ENCODE results near the gene CAMK1D. TPM values are rescaled to one million over a fixed set of nuclear protein-coding genes. Genes with fewer than 3 reads are reported as not detected.

Gene CAMK1D
- polyA plus RNA-seq, 1 donor (not counting 4 experiments of a cell fraction or from before 2014, with no cell fraction given): 0.76 TPM

- FAIRE-seq (no peak), DNase-seq (ENCODE audit: low read depth, low spot score) (no peak)
- no peak overlapping the region for H3K27ac ChIP-seq (ENCODE audit: control insufficient read depth, insufficient read depth, low read length)
- no peaks in the 10 kb centered on the region for H3K9me1 ChIP-seq (ENCODE audit: control insufficient read depth, extremely low read depth, insufficient read depth, low read length)
- H4K20me1 ChIP-seq (ENCODE audit: control insufficient read depth, extremely low read depth, insufficient read depth, low read length): no peaks in the 10 kb centered on the region
- no peak overlapping the region for H2AFZ ChIP-seq (ENCODE audit: control insufficient read depth, low read length)
- no peaks in the 10 kb centered on the region for H3K36me3 ChIP-seq (ENCODE audit: control insufficient read depth in 2 of 2, extremely low read depth in 1 of 2, insufficient read depth in 2 of 2, low read length in 2 of 2)
- no peaks in the 10 kb centered on the region for H3K4me1 ChIP-seq (ENCODE audit: control insufficient read depth, extremely low read depth, insufficient read depth, low read length)
- no peaks in the 10 kb centered on the region for H3K9me3 ChIP-seq (ENCODE audit: control insufficient read depth, low read depth, low read length)
- H3K4me3 ChIP-seq (ENCODE audit: control insufficient read depth in 2 of 3, extremely low read depth in 1 of 3, insufficient read depth in 2 of 3, low read depth in 1 of 3, low read length in 3 of 3): no peak overlapping the region
- dilution Hi-C loops (cut with MboI; ENCODE audit: extremely low pct_ligation_motif_present, low sequenced_read_pairs): no loop called here
- no peak for TF ChIP-seq EZH2 (IDR thresholded peaks at IDR 0.05; ENCODE audit: low read length)
- TF ChIP-seq, protein P1, sequence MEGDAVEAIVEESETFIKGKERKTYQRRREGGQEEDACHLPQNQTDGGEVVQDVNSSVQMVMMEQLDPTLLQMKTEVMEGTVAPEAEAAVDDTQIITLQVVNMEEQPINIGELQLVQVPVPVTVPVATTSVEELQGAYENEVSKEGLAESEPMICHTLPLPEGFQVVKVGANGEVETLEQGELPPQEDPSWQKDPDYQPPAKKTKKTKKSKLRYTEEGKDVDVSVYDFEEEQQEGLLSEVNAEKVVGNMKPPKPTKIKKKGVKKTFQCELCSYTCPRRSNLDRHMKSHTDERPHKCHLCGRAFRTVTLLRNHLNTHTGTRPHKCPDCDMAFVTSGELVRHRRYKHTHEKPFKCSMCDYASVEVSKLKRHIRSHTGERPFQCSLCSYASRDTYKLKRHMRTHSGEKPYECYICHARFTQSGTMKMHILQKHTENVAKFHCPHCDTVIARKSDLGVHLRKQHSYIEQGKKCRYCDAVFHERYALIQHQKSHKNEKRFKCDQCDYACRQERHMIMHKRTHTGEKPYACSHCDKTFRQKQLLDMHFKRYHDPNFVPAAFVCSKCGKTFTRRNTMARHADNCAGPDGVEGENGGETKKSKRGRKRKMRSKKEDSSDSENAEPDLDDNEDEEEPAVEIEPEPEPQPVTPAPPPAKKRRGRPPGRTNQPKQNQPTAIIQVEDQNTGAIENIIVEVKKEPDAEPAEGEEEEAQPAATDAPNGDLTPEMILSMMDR (optimal IDR thresholded peaks at IDR 0.05 in 1 of 3, IDR thresholded peaks at IDR 0.05 in 1 of 3, conservative IDR thresholded peaks at IDR 0.05 in 1 of 3; ENCODE audit: extremely low read depth in 1 of 3, insufficient read depth in 2 of 3, low read length in 3 of 3): no peak
- H3K27me3 ChIP-seq (ENCODE audit: control insufficient read depth, extremely low read depth, insufficient read depth, low read length): peaks cover 6% of the 10 kb centered on the region
- no peak overlapping the region for H3K4me2 ChIP-seq (ENCODE audit: control insufficient read depth, extremely low read depth, insufficient read depth, low read depth, low read length)
- no peak overlapping the region for H3K9ac ChIP-seq (ENCODE audit: control insufficient read depth, extremely low read depth, insufficient read depth, low read length)
- H3K79me2 ChIP-seq (ENCODE audit: control insufficient read depth, insufficient read depth, low read length): no peaks in the 10 kb centered on the region
These were observed 425.0 kb downstream of the CAMK1D start for GRCh38 chr10:12774204-12774894.

DNA sequence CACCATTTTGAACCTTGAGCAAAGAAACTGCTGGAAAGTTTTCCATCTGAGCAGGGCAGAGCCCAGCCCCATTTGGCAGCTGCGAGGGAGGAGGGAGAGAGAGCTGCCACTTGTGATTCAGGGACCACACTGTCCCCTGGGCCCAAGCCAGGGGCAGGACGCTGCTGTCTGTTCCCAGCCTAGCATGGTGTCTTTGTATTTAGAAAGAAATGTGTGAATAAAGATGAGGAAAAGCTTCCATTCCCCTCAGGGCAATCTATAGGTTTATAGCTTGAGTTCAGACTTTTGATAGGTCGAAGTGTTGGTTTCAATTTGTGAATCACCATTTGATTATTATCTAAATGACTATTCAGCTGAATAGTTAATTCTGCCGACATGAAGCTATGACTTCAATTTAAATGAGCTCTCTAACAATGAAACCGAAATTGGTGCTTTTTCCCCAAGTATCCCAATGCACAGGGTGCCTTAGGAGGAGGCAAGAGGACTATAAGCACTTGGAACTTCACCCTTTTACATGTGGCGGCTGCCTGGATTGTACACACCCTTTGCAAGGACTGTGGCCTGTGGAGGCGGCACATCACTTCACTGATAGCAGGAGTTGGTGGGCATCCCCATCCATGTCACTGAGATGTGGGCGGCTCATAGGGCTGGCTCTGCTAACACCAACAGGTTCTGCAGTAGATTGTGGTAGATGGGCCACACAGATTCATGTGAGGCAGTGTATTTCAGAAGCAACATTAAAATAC lies 428.7 kb downstream of the CAMK1D start:
- TF ChIP-seq, protein P1 (optimal IDR thresholded peaks at IDR 0.05 in 1 of 3, IDR thresholded peaks at IDR 0.05 in 1 of 3, conservative IDR thresholded peaks at IDR 0.05 in 1 of 3; ENCODE audit: extremely low read depth in 1 of 3, insufficient read depth in 2 of 3, low read length in 3 of 3): no peak
- TF ChIP-seq EZH2 (IDR thresholded peaks at IDR 0.05; ENCODE audit: low read length): no peak
- Histone ChIP-seq H3K27ac (ENCODE audit: control insufficient read depth, insufficient read depth, low read length) (no peak overlapping the region), H3K36me3 (ENCODE audit: control insufficient read depth in 2 of 2, extremely low read depth in 1 of 2, insufficient read depth in 2 of 2, low read length in 2 of 2) (no peaks in the 10 kb centered on the region), H2AFZ (ENCODE audit: control insufficient read depth, low read length) (no peak overlapping the region), H3K79me2 (ENCODE audit: control insufficient read depth, insufficient read depth, low read length) (no peaks in the 10 kb centered on the region), H4K20me1 (ENCODE audit: control insufficient read depth, extremely low read depth, insufficient read depth, low read length) (no peaks in the 10 kb centered on the region), H3K9me3 (ENCODE audit: control insufficient read depth, low read depth, low read length) (no peaks in the 10 kb centered on the region), H3K4me2 (ENCODE audit: control insufficient read depth, extremely low read depth, insufficient read depth, low read depth, low read length) (no peak overlapping the region), H3K9me1 (ENCODE audit: control insufficient read depth, extremely low read depth, insufficient read depth, low read length) (no peaks in the 10 kb centered on the region), H3K4me3 (ENCODE audit: control insufficient read depth in 2 of 3, extremely low read depth in 1 of 3, insufficient read depth in 2 of 3, low read depth in 1 of 3, low read length in 3 of 3) (no peak overlapping the region), H3K4me1 (ENCODE audit: control insufficient read depth, extremely low read depth, insufficient read depth, low read length) (no peaks in the 10 kb centered on the region), H3K27me3 (ENCODE audit: control insufficient read depth, extremely low read depth, insufficient read depth, low read length) (peaks cover 3% of the 10 kb centered on the region), H3K9ac (ENCODE audit: control insufficient read depth, extremely low read depth, insufficient read depth, low read length) (no peak overlapping the region)
- DNase-seq (ENCODE audit: low read depth, low spot score): no peak
- FAIRE-seq: no peak
- dilution Hi-C loops (cut with MboI; ENCODE audit: extremely low pct_ligation_motif_present, low sequenced_read_pairs): no loop called here

All from keratinocyte (primary cell).